ENCODE results near the gene CEP72. TPM values are rescaled to one million over a fixed set of nuclear protein-coding genes. Genes with fewer than 3 reads are reported as not detected.
"Not testable (repeated sequence)": the region's sequence is repeated elsewhere in the genome, so short reads cannot be mapped to it uniquely, and the experiment has no call there.

Gene CEP72
- total RNA-seq, 1 donor from 2014 or later, result 11.9 TPM

DNA sequence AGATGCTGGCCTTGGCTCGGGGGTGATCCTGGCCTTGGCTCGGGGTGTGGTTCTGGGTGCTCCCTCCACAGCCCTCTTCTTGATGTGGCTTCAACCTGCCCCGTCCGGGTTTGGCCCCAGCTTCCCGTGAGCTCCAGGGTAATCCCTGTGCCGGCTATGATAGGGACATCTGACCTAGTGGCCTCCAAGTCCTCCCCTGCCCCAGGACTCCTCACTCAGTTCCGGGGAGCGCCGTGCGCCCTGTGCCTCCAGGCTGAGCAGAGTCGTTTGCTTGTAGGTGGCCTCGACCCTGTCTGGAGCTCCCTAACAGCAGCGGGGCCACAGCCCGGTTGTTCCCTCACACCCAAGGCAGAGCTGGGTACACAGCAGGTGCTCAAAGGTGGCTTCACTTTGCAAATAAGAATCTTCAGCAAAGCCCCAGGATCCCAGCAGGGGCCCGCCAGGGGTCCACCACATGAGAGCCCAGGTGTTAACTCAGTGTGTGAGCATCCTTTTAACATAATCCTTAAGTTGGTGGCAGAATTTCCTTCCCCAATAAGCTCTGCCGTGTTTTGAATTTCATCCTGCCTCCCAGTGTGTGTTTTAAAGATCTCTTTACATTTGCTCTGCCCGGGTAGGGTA, 32.3 kb upstream of the CEP72 start:
- H3K9me3 Mint-ChIP-seq (ENCODE audit: unreplicated experiment), result peaks cover 3% of the 10 kb centered on the region
- no peak overlapping the region for H3K27ac Mint-ChIP-seq (ENCODE audit: unreplicated experiment)
- TF ChIP-seq, protein P1, sequence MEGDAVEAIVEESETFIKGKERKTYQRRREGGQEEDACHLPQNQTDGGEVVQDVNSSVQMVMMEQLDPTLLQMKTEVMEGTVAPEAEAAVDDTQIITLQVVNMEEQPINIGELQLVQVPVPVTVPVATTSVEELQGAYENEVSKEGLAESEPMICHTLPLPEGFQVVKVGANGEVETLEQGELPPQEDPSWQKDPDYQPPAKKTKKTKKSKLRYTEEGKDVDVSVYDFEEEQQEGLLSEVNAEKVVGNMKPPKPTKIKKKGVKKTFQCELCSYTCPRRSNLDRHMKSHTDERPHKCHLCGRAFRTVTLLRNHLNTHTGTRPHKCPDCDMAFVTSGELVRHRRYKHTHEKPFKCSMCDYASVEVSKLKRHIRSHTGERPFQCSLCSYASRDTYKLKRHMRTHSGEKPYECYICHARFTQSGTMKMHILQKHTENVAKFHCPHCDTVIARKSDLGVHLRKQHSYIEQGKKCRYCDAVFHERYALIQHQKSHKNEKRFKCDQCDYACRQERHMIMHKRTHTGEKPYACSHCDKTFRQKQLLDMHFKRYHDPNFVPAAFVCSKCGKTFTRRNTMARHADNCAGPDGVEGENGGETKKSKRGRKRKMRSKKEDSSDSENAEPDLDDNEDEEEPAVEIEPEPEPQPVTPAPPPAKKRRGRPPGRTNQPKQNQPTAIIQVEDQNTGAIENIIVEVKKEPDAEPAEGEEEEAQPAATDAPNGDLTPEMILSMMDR (IDR thresholded peaks at IDR 0.05; ENCODE audit: unreplicated experiment), result no peak
- H3K4me1 Mint-ChIP-seq (ENCODE audit: unreplicated experiment), result no peaks in the 10 kb centered on the region
- peaks cover 5% of the 10 kb centered on the region for H3K36me3 Mint-ChIP-seq (ENCODE audit: low read depth, unreplicated experiment)
- DNase-seq (ENCODE audit: low spot score), result no peak
- H3K4me3 Mint-ChIP-seq (ENCODE audit: unreplicated experiment), result no peak overlapping the region
- H3K27me3 Mint-ChIP-seq (ENCODE audit: unreplicated experiment), result peaks cover 6% of the 10 kb centered on the region

DNA sequence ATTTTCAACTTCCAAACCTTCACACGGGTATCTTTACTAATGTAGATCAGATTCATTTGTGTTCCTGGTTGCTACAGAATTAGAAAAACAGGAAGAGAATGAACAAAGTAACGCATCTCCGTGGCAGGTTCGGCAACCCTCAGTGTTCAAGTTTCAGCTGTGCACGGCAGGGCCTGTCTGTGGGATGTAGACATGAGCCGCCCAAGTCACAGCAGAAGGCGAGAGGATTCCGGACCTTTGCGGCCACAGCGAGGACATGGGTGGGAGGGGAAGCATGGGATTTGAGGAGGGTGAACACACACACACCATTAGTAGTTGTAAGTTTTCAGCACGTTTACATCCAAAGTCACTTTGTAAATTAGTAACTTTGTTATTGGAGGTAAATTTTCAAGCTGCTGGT, 31.7 kb upstream of the CEP72 start:
- H3K4me3 Mint-ChIP-seq (ENCODE audit: unreplicated experiment), result no peak overlapping the region
- no peak for DNase-seq (ENCODE audit: low spot score)
- no peaks in the 10 kb centered on the region for H3K36me3 Mint-ChIP-seq (ENCODE audit: low read depth, unreplicated experiment)
- H3K27ac Mint-ChIP-seq (ENCODE audit: unreplicated experiment), result no peak overlapping the region
- H3K4me1 Mint-ChIP-seq (ENCODE audit: unreplicated experiment), result no peaks in the 10 kb centered on the region
- TF ChIP-seq, protein P1 (IDR thresholded peaks at IDR 0.05; ENCODE audit: unreplicated experiment), result no peak
- peaks cover 6% of the 10 kb centered on the region for H3K27me3 Mint-ChIP-seq (ENCODE audit: unreplicated experiment)
- peaks cover 3% of the 10 kb centered on the region for H3K9me3 Mint-ChIP-seq (ENCODE audit: unreplicated experiment)

DNA sequence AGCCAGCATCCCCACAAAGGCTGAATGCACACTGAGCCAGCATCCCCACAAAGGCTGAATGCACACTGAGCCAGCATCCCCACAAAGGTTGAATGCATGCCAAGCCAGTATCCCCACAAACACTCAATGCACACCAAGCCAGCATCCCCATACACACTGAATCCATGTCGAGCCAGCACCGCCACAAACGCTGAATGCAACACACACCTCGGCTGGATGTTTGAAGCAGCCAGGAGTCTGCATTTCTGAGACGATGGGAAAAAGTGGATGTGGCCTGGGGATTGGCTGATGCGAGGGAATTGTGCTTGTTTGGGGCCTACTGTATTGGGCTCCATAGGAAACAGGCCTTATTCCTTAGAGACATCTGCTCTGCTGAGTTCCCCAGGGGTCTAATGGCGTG, 30.9 kb upstream of the CEP72 start:
- Mint-ChIP-seq H3K4me1 (ENCODE audit: unreplicated experiment) (no peaks in the 10 kb centered on the region), H3K27ac (ENCODE audit: unreplicated experiment) (no peak overlapping the region), H3K9me3 (ENCODE audit: unreplicated experiment) (peaks cover 3% of the 10 kb centered on the region), H3K27me3 (ENCODE audit: unreplicated experiment) (peaks cover 4% of the 10 kb centered on the region), H3K36me3 (ENCODE audit: low read depth, unreplicated experiment) (no peaks in the 10 kb centered on the region), H3K4me3 (ENCODE audit: unreplicated experiment) (no peak overlapping the region)
- no peak for DNase-seq (ENCODE audit: low spot score)
- TF ChIP-seq, protein P1 (IDR thresholded peaks at IDR 0.05; ENCODE audit: unreplicated experiment), result no peak

- Mint-ChIP-seq H3K9me3 (ENCODE audit: unreplicated experiment) (no peaks in the 10 kb centered on the region), H3K4me3 (ENCODE audit: unreplicated experiment) (no peak overlapping the region), H3K27ac (ENCODE audit: unreplicated experiment) (no peak overlapping the region), H3K27me3 (ENCODE audit: unreplicated experiment) (peaks cover 4% of the 10 kb centered on the region), H3K36me3 (ENCODE audit: low read depth, unreplicated experiment) (no peaks in the 10 kb centered on the region), H3K4me1 (ENCODE audit: unreplicated experiment) (no peaks in the 10 kb centered on the region)
- no peak for DNase-seq (ENCODE audit: low spot score)
- TF ChIP-seq, protein P1 (IDR thresholded peaks at IDR 0.05; ENCODE audit: unreplicated experiment), result no peak
These were observed 30.2 kb upstream of the CEP72 start for GRCh38 chr5:581941-582340.

- H3K4me1 Mint-ChIP-seq (ENCODE audit: unreplicated experiment); H3K9me3 Mint-ChIP-seq (ENCODE audit: unreplicated experiment); DNase-seq (ENCODE audit: low spot score); H3K27ac Mint-ChIP-seq (ENCODE audit: unreplicated experiment); H3K4me3 Mint-ChIP-seq (ENCODE audit: unreplicated experiment); H3K36me3 Mint-ChIP-seq (ENCODE audit: low read depth, unreplicated experiment); H3K27me3 Mint-ChIP-seq (ENCODE audit: unreplicated experiment): not testable (repeated sequence)
These were observed 29.7 kb upstream of the CEP72 start for GRCh38 chr5:582445-582844.

Data from endothelial cell (in vitro differentiated cells).